HG03439 (cell line): ENCODE data around the gene SSBP3.

Experiments used
- ATAC-seq: cut with Tn5 transposase; IDR thresholded peaks from one replicate; pipeline ENCODE4 v1.9.1; 2021; ENCODE audit warnings: mild to moderate bottlenecking, moderate library complexity; ENCODE audit not compliant: unreplicated experiment

Gene SSBP3

GRCh38 chr1:54312796-54313316 lies 93.3 kb downstream of the SSBP3 start:
- ATAC-seq: no peak

- ATAC-seq: no peak
Measured at GRCh38 chr1:54311506-54311905, 94.7 kb downstream of the SSBP3 start.

GRCh38 chr1:54310439-54311328 lies 95.5 kb downstream of the SSBP3 start:
- ATAC-seq: no peak

GRCh38 chr1:54309631-54310366 lies 96.4 kb downstream of the SSBP3 start:
- no peak for ATAC-seq

- no peak for ATAC-seq
Measured at GRCh38 chr1:54307305-54307704, 98.9 kb downstream of the SSBP3 start.

- no peak for ATAC-seq
Measured at GRCh38 chr1:54305906-54306514, 100.2 kb downstream of the SSBP3 start.

- no peak for ATAC-seq
Measured at GRCh38 chr1:54304518-54304917, 101.7 kb downstream of the SSBP3 start.

GRCh38 chr1:54302951-54303843 lies 103.0 kb downstream of the SSBP3 start:
- ATAC-seq: no peak

- no peak for ATAC-seq
Measured at GRCh38 chr1:54302549-54302948, 103.6 kb downstream of the SSBP3 start.

- ATAC-seq: no peak
Measured at GRCh38 chr1:54301497-54301896, 104.7 kb downstream of the SSBP3 start.

GRCh38 chr1:54300401-54300800 lies 105.8 kb downstream of the SSBP3 start:
- no peak for ATAC-seq

- no peak for ATAC-seq
Measured at GRCh38 chr1:54299037-54299436, 107.2 kb downstream of the SSBP3 start.

- no peak for ATAC-seq
Measured at GRCh38 chr1:54298284-54299033, 107.7 kb downstream of the SSBP3 start.

- ATAC-seq: no peak
Measured at GRCh38 chr1:54297596-54298283, 108.5 kb downstream of the SSBP3 start.

GRCh38 chr1:54296666-54297065 lies 109.5 kb downstream of the SSBP3 start:
- ATAC-seq: no peak

GRCh38 chr1:54294887-54295286 lies 111.3 kb downstream of the SSBP3 start:
- ATAC-seq: no peak

- ATAC-seq: no peak
Measured at GRCh38 chr1:54292002-54292911, 113.9 kb downstream of the SSBP3 start.
